PFSK-1 (cell line): ENCODE measurements around the gene PEAK1.

Source experiments
- POLR2AphosphoS5 ChIP-seq: IDR thresholded peaks from 2 replicates; pipeline ENCODE4 v1.6.1; 2012; ENCODE audit warnings: low read depth, mild to moderate bottlenecking, control low read depth, low read length, moderate library complexity
- SIN3A ChIP-seq: IDR thresholded peaks from 2 replicates; pipeline ENCODE4 v1.6.1; 2012; ENCODE audit warnings: mild to moderate bottlenecking, low read length, moderate library complexity, borderline replicate concordance; ENCODE audit not compliant: insufficient read depth
- TAF1 ChIP-seq: IDR thresholded peaks from 2 replicates; pipeline ENCODE4 v1.6.1; 2012; ENCODE audit warnings: low read length, control low read depth, borderline replicate concordance; ENCODE audit not compliant: insufficient read depth
- TF ChIP-seq, protein P1 (sequence below), 2 experiments: IDR thresholded peaks; 2 replicates each; pipeline versions ENCODE4 v1.6.1 to v1.8.0; 2011 to 2012; ENCODE audit warnings: low read depth in 2 of 2, low read length in 2 of 2, control low read depth in 1 of 2, inconsistent platforms in 1 of 2, mild to moderate bottlenecking in 1 of 2, moderate library complexity in 1 of 2; ENCODE audit not compliant: insufficient read depth in 1 of 2

DNA sequence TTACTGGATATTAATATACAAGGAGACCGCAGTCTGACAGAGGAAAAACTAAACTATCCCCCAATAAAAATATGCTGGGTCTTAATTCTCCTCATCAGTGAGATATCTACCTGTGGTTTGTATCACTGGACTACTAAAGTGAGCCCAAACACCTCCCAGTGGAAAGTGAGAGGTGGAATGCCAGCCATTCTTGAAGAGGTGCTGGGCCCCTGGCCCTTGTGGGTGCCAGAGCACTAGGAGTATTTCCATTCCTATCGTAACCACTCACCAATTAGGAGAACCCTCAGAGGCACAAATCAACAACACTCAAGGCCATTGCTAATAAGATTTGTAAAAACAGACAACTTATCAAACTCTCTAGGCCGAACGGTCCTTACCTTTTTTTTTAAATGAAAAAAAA is 227.5 kb downstream of the PEAK1 start:
- TF ChIP-seq, protein P1, sequence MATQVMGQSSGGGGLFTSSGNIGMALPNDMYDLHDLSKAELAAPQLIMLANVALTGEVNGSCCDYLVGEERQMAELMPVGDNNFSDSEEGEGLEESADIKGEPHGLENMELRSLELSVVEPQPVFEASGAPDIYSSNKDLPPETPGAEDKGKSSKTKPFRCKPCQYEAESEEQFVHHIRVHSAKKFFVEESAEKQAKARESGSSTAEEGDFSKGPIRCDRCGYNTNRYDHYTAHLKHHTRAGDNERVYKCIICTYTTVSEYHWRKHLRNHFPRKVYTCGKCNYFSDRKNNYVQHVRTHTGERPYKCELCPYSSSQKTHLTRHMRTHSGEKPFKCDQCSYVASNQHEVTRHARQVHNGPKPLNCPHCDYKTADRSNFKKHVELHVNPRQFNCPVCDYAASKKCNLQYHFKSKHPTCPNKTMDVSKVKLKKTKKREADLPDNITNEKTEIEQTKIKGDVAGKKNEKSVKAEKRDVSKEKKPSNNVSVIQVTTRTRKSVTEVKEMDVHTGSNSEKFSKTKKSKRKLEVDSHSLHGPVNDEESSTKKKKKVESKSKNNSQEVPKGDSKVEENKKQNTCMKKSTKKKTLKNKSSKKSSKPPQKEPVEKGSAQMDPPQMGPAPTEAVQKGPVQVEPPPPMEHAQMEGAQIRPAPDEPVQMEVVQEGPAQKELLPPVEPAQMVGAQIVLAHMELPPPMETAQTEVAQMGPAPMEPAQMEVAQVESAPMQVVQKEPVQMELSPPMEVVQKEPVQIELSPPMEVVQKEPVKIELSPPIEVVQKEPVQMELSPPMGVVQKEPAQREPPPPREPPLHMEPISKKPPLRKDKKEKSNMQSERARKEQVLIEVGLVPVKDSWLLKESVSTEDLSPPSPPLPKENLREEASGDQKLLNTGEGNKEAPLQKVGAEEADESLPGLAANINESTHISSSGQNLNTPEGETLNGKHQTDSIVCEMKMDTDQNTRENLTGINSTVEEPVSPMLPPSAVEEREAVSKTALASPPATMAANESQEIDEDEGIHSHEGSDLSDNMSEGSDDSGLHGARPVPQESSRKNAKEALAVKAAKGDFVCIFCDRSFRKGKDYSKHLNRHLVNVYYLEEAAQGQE (IDR thresholded peaks at IDR 0.05; ENCODE audit: insufficient read depth in 1 of 2, low read depth in 2 of 2, low read length in 2 of 2) = no peak
- TF ChIP-seq TAF1 (no peak), POLR2AphosphoS5 (no peak), SIN3A (no peak)
